ENCODE measurements around the gene DOCK4. TPM values are rescaled to one million over a fixed set of nuclear protein-coding genes. Genes with fewer than 3 reads are reported as not detected.

Gene DOCK4
- total and polyA plus RNA-seq, 10 of the 15 experiments (the other 5 are each of a cell fraction or from before 2014, with no cell fraction given): 0.03 to 0.73 (median 0.38) TPM

GRCh38 chr7:111728635-111728995, 477.6 kb downstream of the DOCK4 start:
- Histone ChIP-seq H3K27ac (ENCODE audit: control insufficient read depth, insufficient read depth) (no peak overlapping the region), H3K4me1 (ENCODE audit: control insufficient read depth, insufficient read depth, low read length) (no peaks in the 10 kb centered on the region), H3K36me3 (ENCODE audit: control insufficient read depth in 2 of 2, insufficient read depth in 2 of 2, low read length in 1 of 2) (no peaks in the 10 kb centered on the region), H4K20me1 (ENCODE audit: control insufficient read depth, insufficient read depth) (no peaks in the 10 kb centered on the region), H3K79me2 (ENCODE audit: control insufficient read depth, insufficient read depth, low read length) (no peaks in the 10 kb centered on the region), H3K9ac (ENCODE audit: control insufficient read depth, insufficient read depth, low read length) (no peak overlapping the region), H2AFZ (ENCODE audit: control insufficient read depth, low read depth, low read length) (no peak overlapping the region), H3K27me3 (replicated peaks in 1 of 2; ENCODE audit: control insufficient read depth in 2 of 2, insufficient read depth in 2 of 2, low read length in 1 of 2) (no peaks in the 10 kb centered on the region), H3K9me3 (replicated peaks; ENCODE audit: control insufficient read depth, insufficient read depth, low read length) (no peaks in the 10 kb centered on the region), H3K4me3 (no peak overlapping the region), H3K4me2 (ENCODE audit: control insufficient read depth, insufficient read depth) (no peak overlapping the region)
- in situ Hi-C loops (cut with MboI) (no loop called here), intact Hi-C loops (cut with micrococcal nuclease; ENCODE audit: unreplicated experiment) (no loop called here)
- FAIRE-seq (no peak), DNase-seq (ENCODE audit: low read depth, low spot score) (no peak), ATAC-seq (no peak)
- ChIA-PET SMC1A (ENCODE audit: uncharacterized antibody, unreplicated experiment) (no interaction called here), RAD21 (ENCODE audit: unreplicated experiment) (no interaction called here), CTCF (no interaction called here), POLR2A (no interaction called here)
- 75% methylated on average over 16 of the region's 16 CpGs for WGBS (ENCODE audit: insufficient coverage, insufficient replicate concordance, low lambda C conversion rate, missing lambda C conversion rate)
- TF ChIP-seq YBX1 (IDR thresholded peaks at IDR 0.05) (no peak), YY1 (IDR thresholded peaks at IDR 0.05; ENCODE audit: low read depth, low read length) (no peak), BCL3 (IDR thresholded peaks at IDR 0.05; ENCODE audit: borderline replicate concordance, insufficient read depth, low read depth, low read length, poor library complexity, severe bottlenecking) (no peak), ZNF274 (IDR thresholded peaks at IDR 0.05; ENCODE audit: insufficient read depth, insufficient read length) (no peak), MYC (IDR thresholded peaks at IDR 0.05; ENCODE audit: insufficient read depth, insufficient read length, insufficient replicate concordance, low read length, severe bottlenecking) (no peak), USF1 (IDR thresholded peaks at IDR 0.05; ENCODE audit: borderline replicate concordance, extremely low read length, insufficient read depth, low read depth, low read length) (no peak), E4F1 (IDR thresholded peaks at IDR 0.05; ENCODE audit: borderline replicate concordance, partially characterized antibody) (no peak), SRF (IDR thresholded peaks at IDR 0.05; ENCODE audit: low read depth in 2 of 2, low read length in 2 of 2) (no peak), SREBF1 (IDR thresholded peaks at IDR 0.05; ENCODE audit: low read length) (no peak), PAX5 (IDR thresholded peaks at IDR 0.05; ENCODE audit: borderline replicate concordance, low read depth, low read length) (no peak), SMAD1 (IDR thresholded peaks at IDR 0.05; ENCODE audit: low read depth, partially characterized antibody) (no peak), RAD51 (IDR thresholded peaks at IDR 0.05) (no peak), PKNOX1 (IDR thresholded peaks at IDR 0.05) (no peak), ATF3 (IDR thresholded peaks at IDR 0.05; ENCODE audit: borderline replicate concordance, extremely low read depth, low read depth, low read length) (no peak)
- no TSS peak for BruUV-seq (replicated peaks)
